ENCODE data around the gene PGAM2.

DNA sequence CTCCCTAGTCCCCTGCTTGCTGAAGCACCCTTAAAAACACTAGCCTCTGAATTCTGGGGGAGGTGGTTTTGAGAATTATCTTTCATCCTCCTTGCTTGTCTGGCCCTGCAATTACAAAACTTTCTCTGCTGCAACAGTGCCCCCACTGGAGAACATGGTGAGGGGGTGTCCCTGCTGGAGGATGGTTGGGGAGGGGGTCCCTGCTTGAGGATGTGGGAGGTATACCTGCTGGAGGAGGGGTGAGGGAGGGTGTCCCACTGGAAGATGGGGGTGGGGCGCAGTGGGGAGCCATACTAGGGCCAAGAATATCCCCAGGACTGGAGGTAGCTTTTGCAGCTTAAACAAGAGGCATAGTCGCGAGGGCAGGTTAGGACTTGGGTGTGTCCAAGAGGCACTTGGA is 20.2 kb upstream of the PGAM2 start:
- TF ChIP-seq POLR2A (IDR thresholded peaks at IDR 0.05), result no peak
- TF ChIP-seq, protein P1, sequence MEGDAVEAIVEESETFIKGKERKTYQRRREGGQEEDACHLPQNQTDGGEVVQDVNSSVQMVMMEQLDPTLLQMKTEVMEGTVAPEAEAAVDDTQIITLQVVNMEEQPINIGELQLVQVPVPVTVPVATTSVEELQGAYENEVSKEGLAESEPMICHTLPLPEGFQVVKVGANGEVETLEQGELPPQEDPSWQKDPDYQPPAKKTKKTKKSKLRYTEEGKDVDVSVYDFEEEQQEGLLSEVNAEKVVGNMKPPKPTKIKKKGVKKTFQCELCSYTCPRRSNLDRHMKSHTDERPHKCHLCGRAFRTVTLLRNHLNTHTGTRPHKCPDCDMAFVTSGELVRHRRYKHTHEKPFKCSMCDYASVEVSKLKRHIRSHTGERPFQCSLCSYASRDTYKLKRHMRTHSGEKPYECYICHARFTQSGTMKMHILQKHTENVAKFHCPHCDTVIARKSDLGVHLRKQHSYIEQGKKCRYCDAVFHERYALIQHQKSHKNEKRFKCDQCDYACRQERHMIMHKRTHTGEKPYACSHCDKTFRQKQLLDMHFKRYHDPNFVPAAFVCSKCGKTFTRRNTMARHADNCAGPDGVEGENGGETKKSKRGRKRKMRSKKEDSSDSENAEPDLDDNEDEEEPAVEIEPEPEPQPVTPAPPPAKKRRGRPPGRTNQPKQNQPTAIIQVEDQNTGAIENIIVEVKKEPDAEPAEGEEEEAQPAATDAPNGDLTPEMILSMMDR (IDR thresholded peaks at IDR 0.05), result no peak

All from breast epithelium (tissue), 3 donors.